Measurements from ENCODE around the gene SRSF6. TPM values are rescaled to one million over a fixed set of nuclear protein-coding genes. Genes with fewer than 3 reads are reported as not detected.

Gene SRSF6
- 100 to 1,000 TPM in 2 of 3 donors, 10 to 100 TPM in 1; 70.9 to 143 (median 114) TPM for total RNA-seq

DNA sequence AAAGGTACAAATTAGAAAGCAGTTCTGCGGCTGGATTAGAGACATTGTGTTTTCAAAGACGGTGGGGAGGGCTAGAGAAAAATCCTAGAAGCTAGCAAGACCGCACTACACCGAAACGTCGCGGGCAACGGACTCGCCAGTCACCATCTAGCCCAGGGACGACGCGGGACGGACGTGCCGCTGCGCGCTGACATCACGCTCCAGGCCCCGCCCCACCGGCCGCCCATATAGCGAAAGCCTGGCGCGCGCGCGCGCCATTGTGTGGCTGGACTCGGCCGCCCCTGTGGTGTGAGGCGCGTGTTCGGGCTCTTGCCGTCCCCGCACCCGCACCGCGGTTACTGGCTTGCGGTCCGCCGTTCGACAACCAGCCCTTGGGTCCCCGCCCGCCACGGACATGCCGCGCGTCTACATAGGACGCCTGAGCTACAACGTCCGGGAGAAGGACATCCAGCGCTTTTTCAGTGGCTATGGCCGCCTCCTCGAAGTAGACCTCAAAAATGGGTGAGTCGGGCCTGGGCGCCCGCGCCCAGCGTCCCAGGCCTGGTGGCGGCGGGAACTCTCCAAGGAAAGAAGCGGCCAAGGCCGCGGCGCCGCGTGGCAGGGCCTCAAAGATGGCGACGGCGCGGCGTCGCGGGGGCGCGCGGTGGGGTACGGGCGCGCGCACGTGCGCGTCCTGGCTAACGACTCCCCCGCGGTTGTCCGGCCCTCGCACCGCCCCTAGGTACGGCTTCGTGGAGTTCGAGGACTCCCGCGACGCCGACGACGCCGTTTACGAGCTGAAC lies at the start of gene SRSF6:
Gene SRSF6, plus strand, starts transcription at position 257 of the 782 bp plus-strand sequence. Its CDS starts 138 bp downstream, at position 395.
- Histone ChIP-seq H3K4me1 (peaks cover 0 to 8% of the 10 kb centered on the region in 2 donors), H3K4me3 (peak within 1 kb of the TSS; percentile 88 to 92 (median 90)), H3K27me3 (no peaks in the 10 kb centered on the region), H3K27ac (peak within 1 kb of the TSS; percentile 100), H3K36me3 (peaks cover 5% of the 10 kb centered on the region), H3K9me3 (no peaks in the 10 kb centered on the region)
- intact Hi-C loops (cut with DNase I; ENCODE audit: low total_unique reads), result loop anchor here (5.0 kb wide), 1 partner anchor 1239 kb away; no protein-coding TSS in a partner anchor
- TF ChIP-seq POLR2A (IDR thresholded peaks at IDR 0.05) (peak; percentile 98), POLR2AphosphoS5 (IDR thresholded peaks at IDR 0.05) (peak; percentile 98 to 99 (median 98))
- TF ChIP-seq, protein P1, sequence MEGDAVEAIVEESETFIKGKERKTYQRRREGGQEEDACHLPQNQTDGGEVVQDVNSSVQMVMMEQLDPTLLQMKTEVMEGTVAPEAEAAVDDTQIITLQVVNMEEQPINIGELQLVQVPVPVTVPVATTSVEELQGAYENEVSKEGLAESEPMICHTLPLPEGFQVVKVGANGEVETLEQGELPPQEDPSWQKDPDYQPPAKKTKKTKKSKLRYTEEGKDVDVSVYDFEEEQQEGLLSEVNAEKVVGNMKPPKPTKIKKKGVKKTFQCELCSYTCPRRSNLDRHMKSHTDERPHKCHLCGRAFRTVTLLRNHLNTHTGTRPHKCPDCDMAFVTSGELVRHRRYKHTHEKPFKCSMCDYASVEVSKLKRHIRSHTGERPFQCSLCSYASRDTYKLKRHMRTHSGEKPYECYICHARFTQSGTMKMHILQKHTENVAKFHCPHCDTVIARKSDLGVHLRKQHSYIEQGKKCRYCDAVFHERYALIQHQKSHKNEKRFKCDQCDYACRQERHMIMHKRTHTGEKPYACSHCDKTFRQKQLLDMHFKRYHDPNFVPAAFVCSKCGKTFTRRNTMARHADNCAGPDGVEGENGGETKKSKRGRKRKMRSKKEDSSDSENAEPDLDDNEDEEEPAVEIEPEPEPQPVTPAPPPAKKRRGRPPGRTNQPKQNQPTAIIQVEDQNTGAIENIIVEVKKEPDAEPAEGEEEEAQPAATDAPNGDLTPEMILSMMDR (IDR thresholded peaks at IDR 0.05), result peak in 1 of 3 donors; percentile 29
- peak; percentile 93 to 95 for DNase-seq (ENCODE audit: low spot score in 2 of 2)

- no peak for TF ChIP-seq POLR2AphosphoS5 (IDR thresholded peaks at IDR 0.05)
- TF ChIP-seq, protein P1 (IDR thresholded peaks at IDR 0.05), result peak in 2 of 3 donors; percentile 11 to 12
- intact Hi-C loops (cut with DNase I; ENCODE audit: low total_unique reads), result no loop called here
- Histone ChIP-seq H3K27ac (no peak overlapping the region), H3K4me3 (no peak overlapping the region), H3K9me3 (peaks cover 6 to 32% of the 10 kb centered on the region in 2 donors), H3K27me3 (no peaks in the 10 kb centered on the region), H3K4me1 (no peaks in the 10 kb centered on the region), H3K36me3 (no peaks in the 10 kb centered on the region)
- DNase-seq (ENCODE audit: low spot score in 2 of 2), result no peak
Measured at GRCh38 chr20:43408848-43409576, 48.7 kb upstream of the SRSF6 start.

DNA sequence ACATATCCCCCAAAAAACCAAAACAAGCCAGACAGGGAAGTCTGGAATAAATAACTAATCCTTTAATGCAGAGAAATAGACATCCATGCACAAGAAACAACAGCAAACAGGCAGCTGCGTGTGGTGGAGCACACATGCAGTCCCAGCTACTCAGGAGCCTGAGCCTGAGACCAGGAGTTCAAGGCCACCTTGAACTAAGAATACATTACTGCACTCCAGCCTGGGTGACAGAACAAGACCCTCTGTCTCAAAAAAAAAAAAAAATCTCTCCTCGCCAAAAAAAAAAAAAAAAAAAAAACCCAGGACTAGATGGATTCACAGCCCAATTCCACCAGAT lies 48.2 kb upstream of the SRSF6 start:
- Histone ChIP-seq H3K9me3 (peaks cover 6 to 32% of the 10 kb centered on the region in 2 donors), H3K36me3 (no peaks in the 10 kb centered on the region), H3K4me1 (no peaks in the 10 kb centered on the region), H3K4me3 (no peak overlapping the region), H3K27me3 (no peaks in the 10 kb centered on the region), H3K27ac (no peak overlapping the region)
- no peak for DNase-seq (ENCODE audit: low spot score in 2 of 2)
- TF ChIP-seq, protein P1 (IDR thresholded peaks at IDR 0.05), result no peak
- TF ChIP-seq POLR2AphosphoS5 (IDR thresholded peaks at IDR 0.05) (no peak), POLR2A (IDR thresholded peaks at IDR 0.05) (no peak)
- intact Hi-C loops (cut with DNase I; ENCODE audit: low total_unique reads), result no loop called here

- intact Hi-C loops (cut with DNase I; ENCODE audit: low total_unique reads), result no loop called here
- Histone ChIP-seq H3K27ac (no peak overlapping the region), H3K36me3 (no peaks in the 10 kb centered on the region), H3K9me3 (peaks cover 18 to 35% of the 10 kb centered on the region in 2 donors), H3K4me3 (no peak overlapping the region), H3K27me3 (no peaks in the 10 kb centered on the region), H3K4me1 (no peaks in the 10 kb centered on the region)
- TF ChIP-seq, protein P1 (IDR thresholded peaks at IDR 0.05), result no peak
- TF ChIP-seq POLR2A (IDR thresholded peaks at IDR 0.05), result no peak
- no peak for TF ChIP-seq POLR2AphosphoS5 (IDR thresholded peaks at IDR 0.05)
- DNase-seq (ENCODE audit: low spot score in 2 of 2), result no peak
Measured at GRCh38 chr20:43415661-43416430, 41.9 kb upstream of the SRSF6 start.

Data from breast epithelium (tissue), 4 donors.